LoVo (cell line): ENCODE results near the gene DRAP1.

Source experiments
- DNase-seq: peaks from one replicate; pipeline ENCODE4 v3.0.0-alpha.2; 2016; ENCODE audit warnings: low spot score

Gene DRAP1

GRCh38 chr11:65961267-65962140 lies 42.3 kb downstream of the DRAP1 start, which contains the start of gene SART1:
SART1 (plus strand) TSS chr11:65961734; CDS start chr11:65961781, 47 bp downstream.
- peak; percentile 99 for DNase-seq

GRCh38 chr11:65962141-65962564 lies 42.9 kb downstream of the DRAP1 start:
- no peak for DNase-seq

GRCh38 chr11:65964906-65965305 lies 45.7 kb downstream of the DRAP1 start:
- DNase-seq: no peak

- DNase-seq: no peak
Observed at GRCh38 chr11:65965986-65966762, 46.9 kb downstream of the DRAP1 start.

GRCh38 chr11:65967329-65967934 lies 48.2 kb downstream of the DRAP1 start:
- DNase-seq: no peak

- no peak for DNase-seq
Observed at GRCh38 chr11:65968600-65969482, 49.6 kb downstream of the DRAP1 start.
